NCI-H524 treated with DMSO at 0.1 percent for 48 hours (cell line): ENCODE measurements around the gene MRPL27.

Experiments used
- DNase-seq: peaks from one replicate; lab custom pipeline; 2025; lab: John Stamatoyannopoulos, UW

MRPL27 gene

DNA sequence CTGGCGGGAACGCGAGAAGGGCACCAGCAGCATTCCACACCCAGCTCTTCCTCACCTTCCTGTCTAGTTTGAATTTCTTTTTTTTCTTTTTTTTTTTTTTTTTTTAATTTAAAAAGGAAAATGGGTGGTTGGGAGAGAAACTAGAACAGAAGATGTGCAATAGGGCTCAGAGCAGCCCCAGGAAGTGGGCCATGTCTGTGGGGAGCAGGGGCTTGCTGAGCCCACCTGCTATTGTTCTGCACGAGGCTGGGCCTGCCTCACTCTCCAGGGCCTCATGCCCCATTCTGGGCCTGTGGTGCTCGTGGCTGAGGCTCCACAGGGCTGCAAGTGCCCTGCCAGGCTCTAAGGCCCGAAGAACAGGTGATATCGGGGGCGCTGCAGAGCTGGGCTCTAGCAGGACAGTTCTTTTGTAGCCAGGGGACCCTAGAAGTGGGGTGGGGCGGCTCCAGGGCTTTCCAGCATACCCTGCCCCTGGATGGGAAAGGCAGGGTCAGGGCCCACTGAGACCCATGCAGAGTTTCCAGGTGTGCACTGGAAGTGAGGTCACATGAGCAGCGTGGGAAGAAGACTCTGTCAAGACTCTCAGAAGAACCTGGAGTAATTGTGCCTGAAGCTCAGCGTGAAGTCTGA lies 12.4 kb downstream of the MRPL27 start:
- DNase-seq: no peak

DNA sequence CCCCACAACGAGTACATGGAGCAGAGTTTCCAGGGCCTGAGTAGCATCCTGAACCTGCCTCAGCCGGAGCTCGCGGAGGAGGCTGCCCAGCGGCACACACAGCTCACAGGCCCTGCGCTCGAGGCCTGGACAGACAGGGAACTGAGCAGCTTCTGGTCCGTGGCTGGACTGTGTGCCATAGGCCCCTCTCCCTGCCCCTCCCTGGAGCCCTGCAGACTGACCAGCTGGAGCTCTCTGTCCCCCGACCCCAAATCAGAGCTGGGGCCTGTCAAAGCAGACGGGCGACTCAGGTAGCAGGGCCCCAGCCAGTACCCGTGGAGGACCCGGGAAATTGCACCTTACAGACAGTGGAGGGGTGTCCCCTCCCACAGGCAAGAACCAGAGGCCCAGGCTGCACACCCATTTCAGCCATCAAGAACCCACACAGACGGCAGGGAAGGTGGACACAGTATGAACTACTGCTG lies 13.0 kb downstream of the MRPL27 start:
- DNase-seq: no peak

DNA sequence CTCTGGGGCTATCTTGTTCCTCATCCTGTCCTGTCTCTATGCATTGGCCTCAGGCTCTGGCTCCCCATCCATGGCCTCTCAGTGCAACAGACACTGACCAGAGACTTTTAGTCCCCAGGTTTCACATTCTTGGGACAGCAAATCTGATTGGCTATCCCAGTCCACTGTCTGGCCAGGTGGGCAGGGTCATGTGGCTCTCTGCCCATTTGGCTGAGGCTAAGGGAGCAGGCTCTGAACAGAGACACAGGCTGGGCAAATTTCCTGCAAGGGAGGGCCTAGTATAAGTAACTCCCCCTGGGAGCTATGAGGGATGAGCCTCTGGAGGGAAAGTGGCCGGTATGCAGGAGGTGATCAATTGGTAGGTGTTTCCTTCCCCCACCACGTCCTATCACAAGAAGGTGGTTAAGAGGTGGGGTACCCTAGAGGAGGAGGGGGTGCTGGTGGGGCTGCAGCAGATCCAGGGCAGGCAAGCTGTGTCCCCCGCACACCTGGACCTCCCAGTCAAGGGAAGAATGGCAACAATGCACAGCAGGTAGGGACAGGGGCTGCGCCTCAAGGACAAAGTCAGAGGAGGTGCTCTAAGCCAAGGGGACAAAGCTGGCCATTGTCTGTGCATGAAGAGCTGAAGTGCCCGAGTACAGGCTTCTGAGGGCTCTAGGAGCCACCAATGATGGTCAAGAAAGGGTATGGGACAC lies 13.8 kb downstream of the MRPL27 start:
- no peak for DNase-seq

DNA sequence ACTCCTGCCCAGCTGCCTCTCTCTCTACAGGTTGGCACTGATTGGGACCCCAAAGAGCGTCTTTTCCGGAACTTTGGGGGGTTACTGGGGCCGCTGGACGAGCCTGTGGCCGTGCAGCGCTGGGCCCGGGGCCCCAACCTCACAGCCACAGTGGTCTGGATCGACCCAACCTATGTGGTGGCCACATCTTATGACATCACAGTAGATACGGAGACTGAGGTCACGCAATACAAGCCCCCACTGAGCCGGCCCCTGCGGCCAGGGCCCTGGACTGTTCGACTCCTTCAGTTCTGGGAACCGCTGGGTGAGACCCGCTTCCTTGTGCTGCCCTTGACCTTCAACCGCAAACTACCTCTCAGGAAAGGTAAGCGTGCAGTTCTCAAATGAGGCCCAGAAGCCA lies 14.8 kb downstream of the MRPL27 start:
- no peak for DNase-seq

DNA sequence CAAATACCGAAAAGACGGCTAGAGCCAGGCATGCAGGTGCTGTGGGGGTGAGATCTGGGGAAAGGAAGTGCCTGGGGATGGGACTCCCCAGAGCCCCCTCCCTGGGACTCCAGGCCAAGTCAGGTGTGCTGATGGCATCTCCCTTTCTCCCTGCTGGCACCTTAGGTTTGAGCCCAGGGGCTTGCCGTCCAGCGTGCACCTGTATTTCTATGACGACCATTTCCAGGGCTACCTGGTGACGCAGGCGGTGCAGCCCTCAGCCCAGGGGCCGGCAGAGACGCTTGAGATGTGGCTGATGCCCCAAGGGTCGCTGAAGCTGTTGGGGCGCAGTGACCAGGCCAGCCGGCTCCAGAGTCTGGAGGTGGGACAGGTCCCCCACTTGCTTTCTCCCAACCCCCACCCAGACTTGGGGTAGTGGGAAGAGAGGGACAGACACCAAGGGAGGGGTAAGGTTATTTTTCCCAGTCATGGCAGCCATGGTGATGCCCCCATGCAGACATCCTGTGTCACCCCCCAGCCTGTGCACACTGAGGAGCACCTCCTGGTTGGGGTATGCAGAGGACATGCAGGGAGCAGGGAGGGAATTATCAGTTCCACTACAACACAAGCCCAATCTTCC lies 16.0 kb downstream of the MRPL27 start:
- DNase-seq: no peak

DNA sequence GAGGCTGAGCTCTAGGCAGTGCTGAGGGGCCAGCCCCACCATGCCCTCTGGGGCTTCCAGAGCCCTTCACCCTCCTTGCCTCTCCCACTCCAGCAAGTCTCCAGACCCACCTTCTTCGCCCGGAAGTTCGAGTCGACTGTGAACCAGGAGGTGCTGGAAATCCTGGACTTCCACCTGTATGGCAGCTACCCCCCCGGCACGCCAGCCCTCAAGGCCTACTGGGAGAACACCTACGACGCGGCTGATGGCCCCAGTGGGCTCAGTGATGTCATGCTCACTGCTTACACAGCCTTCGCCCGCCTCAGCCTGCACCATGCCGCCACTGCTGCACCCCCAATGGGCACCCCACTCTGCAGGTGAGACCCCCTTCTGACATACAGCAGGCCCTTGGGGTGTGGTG lies 16.6 kb downstream of the MRPL27 start:
- DNase-seq: no peak

DNA sequence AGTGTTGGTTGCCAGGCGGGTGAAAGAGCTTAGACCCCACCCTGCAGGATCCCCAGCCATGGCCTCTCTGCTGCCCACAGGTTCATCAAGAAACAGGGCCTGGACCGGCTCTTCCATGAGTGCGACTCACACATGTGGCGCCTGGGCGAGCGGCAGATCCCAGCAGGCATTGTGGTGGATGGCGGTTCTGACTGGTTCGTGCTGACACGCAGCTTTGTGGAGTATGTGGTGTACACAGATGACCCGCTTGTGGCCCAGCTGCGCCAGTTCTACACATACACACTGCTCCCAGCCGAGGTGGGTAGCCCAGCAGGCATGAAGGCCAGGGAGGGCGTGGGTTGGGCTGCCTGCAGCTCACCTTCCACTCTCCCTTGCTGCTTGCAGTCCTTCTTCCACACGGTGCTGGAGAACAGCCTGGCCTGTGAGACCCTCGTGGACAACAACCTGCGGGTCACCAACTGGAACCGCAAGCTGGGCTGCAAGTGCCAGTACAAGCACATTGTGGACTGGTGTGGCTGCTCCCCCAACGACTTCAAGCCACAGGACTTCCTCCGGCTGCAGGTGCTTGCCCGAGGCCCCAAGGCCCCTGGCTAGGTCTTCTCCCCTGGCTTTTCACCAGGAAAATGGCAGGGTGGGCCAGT lies 17.2 kb downstream of the MRPL27 start:
- DNase-seq: no peak

DNA sequence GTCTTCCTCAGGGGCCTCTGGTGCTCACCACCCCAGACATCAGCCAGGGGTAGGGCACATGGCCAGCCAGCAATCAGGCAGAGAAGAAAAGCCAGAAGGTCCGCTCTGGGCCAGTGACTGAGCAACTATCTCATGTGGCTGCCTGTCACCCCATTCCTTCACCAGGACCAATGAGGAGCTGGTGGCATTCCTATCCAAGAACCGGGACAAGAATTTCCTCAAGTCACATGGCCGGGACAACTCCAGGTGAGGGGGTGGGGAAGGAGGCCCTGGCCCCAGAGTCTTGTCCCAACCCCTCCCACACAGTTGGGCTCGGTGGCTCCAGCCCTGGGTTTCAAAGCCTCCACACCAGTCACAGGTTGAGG lies 17.7 kb downstream of the MRPL27 start:
- DNase-seq: no peak

DNA sequence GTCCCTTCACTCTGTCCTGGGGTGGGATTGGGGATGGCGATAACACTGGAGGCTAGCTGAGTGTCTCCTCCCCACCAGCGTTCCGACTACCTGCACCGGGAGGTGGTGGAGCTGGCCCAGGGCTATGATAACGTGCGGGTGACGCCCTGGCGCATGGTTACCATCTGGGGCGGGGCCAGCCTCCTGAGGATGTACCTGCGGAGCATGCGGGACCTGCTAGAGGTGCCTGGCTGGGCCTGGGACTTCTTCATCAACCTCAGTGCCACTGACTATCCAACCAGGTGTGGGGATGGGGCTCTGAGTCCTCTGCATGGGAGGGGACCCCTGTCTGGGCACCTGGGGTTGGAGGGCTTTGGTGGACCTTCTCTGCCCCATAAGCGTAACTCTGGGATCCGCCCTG lies 18.2 kb downstream of the MRPL27 start:
- no peak for DNase-seq

DNA sequence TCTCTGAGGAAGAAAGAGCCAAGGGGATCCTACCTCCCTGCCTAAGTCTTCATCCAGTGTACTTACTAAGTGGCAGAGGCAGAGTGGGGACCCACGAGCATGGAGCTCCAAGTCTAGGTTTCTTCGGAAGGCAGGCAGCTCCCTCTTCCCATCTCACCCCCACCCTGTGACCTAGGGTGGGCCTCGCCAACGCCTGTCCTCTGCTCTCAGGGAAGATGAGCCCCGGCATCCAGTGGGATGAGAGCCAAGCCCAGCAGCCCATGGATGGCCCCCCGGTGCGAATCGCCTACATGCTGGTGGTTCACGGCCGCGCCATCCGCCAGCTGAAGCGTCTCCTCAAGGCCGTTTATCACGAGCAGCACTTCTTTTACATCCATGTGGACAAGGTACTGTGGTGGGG lies 18.8 kb downstream of the MRPL27 start:
- no peak for DNase-seq

DNA sequence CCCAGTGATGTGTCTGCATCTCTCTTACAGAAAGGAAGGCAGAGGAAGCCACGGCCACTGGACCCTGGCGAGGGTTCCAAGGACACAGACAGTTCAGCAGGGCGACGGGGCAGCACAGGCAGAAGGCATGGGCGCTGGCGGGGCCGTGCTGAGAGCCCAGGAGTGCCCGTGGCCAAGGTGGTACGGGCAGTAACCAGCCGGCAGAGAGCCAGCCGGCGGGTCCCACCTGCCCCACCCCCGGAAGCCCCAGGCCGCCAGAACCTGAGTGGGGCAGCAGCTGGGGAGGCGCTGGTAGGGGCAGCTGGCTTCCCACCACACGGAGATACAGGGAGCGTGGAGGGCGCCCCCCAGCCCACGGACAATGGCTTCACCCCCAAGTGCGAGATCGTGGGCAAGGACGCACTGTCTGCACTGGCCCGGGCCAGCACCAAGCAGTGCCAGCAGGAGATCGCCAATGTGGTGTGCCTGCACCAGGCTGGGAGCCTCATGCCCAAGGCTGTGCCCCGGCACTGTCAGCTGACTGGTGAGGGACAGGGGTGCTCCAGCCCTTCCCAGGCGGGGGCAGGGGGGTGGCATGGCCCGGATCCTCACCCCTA lies 19.3 kb downstream of the MRPL27 start:
- no peak for DNase-seq

DNA sequence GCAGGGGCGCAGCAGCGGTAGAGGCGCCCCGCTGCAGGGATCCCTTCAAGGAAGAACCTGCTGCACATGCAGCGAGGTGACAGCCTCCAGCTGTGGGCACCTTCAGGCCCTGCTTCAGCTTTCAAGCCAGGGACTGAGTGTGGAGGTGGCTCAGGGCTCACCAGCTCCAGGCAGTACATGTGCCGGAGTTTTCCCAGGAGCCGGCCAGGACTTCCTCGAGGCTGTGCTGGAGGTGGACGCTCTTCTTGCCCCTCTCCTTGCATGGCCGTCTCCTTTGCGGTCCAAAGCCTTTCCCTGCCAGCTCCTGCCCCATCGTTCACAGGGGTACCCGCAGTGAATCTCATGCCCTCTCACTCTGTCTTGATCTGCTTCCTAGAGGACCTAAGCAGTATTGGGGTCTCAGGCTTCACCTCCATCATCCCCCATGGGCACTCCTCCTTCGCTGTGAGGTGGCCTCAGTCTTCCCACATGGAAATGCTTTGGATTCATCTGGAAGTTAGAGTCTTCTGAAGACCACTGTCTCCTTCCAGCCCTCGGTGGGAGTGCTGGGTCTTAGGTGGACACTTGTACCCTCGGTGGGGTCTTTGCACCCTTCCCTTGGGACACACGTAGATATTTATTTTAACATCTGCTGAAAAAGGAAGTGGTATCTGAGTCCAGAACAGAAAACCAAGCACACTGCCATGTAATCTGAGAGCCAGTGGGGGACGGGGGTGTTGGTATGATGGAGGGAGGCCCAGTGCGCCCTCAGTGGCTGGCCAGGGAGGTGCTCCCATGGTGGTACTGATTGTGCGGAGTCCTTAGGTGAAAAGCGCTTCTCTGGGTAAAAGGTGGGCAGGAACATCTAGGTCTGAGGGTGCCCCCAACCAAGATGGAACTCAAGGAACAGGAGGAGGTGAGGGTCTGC lies 20.0 kb downstream of the MRPL27 start:
- no peak for DNase-seq

DNA sequence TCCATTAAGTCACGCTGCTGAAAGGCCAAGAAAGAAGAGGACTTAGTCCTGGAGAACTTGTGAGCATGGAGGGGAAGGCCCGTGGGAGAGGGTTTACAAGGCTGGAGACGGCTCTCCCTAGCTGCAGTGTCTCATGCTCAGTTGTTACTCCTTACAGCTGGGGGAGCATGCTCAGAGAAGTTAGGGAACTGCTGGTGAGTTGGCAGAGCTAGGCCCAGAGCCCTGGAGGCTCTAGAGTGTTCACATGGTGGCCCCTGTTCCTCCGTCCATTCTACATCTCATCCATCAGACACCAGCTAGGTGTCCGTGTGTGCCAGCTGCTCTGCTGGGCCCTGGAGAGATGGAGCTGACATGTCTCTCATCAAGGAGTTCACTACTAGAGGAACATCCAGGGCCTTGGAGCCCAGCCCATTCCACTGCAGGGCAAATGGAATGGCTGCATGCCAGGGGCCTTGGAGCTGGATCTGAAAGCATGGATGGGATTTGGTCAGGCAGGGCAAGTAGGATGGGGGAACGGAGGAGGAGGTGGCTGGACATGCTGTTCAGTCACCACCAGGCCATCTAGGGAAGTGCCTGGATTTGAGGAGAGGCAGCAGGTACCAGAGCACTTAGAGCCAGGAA lies 20.8 kb downstream of the MRPL27 start:
- no peak for DNase-seq

DNA sequence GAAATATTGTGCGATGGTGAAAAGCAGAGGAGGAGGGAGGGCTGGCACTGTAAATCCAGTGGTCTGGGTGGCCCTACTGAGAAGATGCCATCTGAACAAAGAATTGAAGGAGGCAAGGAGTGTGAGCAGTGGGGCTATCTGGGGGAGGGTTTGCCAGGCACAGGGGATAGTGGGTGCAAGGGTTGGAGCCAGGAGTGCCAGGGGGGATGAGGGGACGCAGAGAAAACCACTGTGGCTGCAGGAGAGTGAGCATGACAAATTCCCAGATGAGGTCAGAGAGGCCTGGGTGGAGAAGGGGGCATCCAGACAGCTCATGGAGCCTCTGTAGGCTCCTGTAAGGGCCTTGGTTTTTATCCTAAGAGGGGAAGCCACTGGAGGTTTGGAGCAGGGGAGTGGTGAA lies 22.3 kb downstream of the MRPL27 start:
- no peak for DNase-seq

DNA sequence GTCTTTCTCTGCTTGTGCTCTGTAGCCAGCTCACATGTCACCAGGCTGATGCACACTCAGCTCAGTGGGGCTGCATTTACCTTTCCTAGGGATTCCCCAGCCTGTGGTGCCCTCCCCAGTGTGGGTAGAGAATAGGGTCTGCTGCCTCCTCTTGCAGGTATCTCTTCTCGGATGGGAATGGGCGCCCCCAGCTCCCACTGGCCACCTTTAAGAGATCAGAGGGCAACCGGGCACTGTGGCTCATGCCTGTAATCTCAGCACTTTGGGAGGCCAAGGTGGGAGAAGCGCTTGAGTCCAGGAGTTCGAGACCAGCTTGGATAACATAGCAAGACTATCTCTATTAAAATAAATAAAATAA lies 23.8 kb downstream of the MRPL27 start:
- no peak for DNase-seq

DNA sequence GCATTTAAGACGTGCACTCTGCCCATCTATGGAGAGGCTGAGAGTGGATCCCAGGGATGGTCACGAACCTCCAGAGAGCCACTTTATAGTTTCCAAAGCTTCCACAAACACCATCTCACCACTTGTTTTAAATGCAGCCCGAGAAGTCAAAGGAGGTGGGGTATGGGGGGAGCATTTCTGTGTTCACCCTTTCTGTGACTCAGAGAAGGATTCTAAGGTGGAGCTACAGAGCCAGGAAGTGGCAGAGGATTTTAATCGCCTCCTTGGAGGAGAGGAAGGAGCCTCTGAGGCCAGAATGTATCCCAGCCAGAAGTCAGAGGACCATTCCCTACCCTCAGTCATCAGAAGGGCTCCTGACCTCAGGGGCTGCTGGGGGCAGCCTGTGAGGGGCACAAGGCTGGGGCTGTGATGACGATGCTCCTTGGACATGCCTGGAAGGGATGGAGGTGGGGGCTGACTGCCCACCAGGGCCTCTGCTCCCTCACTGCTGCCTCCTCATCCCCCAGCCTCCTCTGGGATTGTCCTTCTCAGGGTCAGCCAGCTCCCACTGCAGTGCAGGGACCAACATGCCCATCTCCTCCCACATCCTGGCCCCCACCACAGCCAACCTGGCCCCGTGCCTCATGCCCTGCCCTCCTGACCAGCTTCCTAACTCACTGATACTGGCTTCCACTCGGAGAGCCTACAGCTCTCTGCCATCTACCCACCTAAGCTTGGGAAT lies 24.3 kb downstream of the MRPL27 start:
- DNase-seq: no peak

DNA sequence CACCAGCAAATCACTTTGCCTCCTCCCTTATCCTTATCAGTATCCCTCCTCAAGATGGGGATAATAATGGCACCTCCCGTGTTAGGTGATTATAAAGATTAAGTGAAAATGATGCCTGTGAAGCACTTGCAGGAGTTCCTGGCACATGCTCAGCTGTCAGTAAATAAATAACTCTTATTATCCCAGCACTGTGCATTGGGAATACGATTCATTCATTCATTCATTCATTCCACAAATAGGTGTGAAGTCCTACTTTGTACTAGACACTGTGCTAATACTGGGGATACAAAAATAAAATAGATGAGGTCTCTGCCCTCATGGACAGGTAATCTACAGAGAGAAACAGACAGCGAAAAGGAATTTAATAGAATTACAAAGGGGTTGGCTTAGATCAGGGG lies 25.1 kb downstream of the MRPL27 start:
- no peak for DNase-seq

DNA sequence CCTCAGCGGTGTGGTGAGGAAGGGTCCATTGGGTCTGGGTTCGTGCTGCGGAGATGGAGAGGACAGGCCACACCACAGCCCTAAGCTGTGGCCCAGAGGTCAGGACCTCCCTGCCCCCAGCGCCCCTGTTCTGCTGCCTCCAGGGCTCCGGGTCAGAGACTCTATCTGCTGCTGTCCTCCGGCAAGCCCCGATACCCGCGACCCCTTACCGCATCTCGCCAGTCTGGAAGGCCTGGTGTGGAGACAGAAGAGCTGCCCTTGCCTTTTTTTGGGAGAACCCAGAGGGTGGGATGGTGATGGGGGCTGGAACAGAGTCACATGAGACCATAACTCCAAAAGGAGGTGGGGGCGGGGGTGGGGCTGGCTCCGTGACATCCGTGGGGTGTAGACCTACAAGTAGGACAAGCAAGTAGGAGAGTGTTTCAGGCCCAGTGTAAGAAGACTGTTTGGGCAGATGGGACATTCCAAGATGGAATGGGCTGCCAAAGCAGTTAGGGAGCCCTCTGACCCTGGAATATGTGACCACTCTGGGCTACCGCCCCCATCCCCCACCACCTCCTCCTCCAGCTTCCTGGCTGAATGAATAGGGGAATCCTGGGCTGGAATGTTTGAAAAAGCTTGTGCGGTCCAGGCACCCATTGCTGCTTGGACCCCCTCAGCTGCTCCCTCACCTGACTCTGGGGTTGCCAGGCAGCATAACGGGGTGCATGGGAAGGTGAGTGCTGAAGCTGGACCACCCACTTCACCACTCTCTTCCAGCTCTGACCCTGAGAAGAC lies 25.7 kb downstream of the MRPL27 start:
- DNase-seq: no peak

DNA sequence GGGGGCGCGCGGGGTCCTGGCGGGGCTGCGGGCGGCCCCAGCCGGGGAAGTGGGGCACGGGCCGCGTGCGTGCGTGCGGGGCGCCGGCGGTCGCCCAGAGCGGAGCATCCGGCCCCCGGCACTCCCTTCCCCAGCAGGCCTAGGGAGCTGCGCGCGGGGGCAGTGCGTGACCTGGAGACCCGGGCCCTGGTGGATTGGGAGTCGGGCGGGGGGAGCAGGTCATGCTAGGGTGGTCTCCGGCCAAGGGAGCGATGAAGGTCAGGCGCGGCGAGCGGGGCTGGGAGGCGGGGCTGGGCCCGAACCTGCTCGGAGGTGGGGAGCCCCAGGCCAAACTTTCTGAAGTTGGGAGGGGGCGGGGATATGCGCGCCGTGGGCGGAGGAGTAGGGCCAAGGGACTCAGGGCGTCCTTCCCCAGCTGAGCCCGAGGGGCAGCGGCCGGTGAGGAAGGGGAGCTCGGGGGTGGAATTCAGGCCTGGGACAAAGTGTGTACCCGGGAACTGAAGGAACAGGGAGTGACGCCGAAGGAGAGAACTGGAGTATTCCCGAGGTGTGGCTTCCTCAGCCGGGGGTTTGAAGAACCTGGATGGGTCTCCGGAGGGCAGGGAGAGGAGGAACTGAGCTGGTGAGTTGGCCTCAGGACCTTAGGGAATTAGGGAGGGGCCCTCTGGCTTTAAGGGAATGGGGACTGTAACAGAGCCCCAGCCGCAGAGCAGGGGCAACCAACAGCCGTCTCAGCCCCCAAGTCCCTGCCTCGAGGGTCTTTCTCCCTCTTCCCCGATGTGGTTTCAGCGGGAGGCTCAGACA lies 26.5 kb downstream of the MRPL27 start:
- no peak for DNase-seq
